HG03460 (cell line): ENCODE results near the gene PLCE1.

Experiments used
- ATAC-seq: cut with Tn5 transposase; IDR thresholded peaks from one replicate; pipeline ENCODE4 v1.9.1; 2021; ENCODE audit not compliant: unreplicated experiment

PLCE1 gene

GRCh38 chr10:93993414-93993781, 333 bp upstream of the PLCE1 start:
- ATAC-seq, result no peak

- ATAC-seq, result no peak
These were observed 689 bp downstream of the PLCE1 start for GRCh38 chr10:93994438-93994801.

GRCh38 chr10:93995182-93995581, 1.5 kb downstream of the PLCE1 start:
- no peak for ATAC-seq

GRCh38 chr10:93995598-93996271, 2.0 kb downstream of the PLCE1 start:
- ATAC-seq, result no peak

- ATAC-seq, result no peak
These were observed 2.8 kb downstream of the PLCE1 start for GRCh38 chr10:93996551-93996950.

- ATAC-seq, result no peak
These were observed 3.8 kb downstream of the PLCE1 start for GRCh38 chr10:93997546-93997945.

GRCh38 chr10:93999401-93999851, 5.7 kb downstream of the PLCE1 start:
- no peak for ATAC-seq

GRCh38 chr10:94000638-94001415, 7.1 kb downstream of the PLCE1 start:
- ATAC-seq, result no peak

- ATAC-seq, result no peak
These were observed 7.7 kb downstream of the PLCE1 start for GRCh38 chr10:94001416-94001810.

GRCh38 chr10:94002156-94002555, 8.4 kb downstream of the PLCE1 start:
- ATAC-seq, result no peak

GRCh38 chr10:94003488-94003887, 9.8 kb downstream of the PLCE1 start:
- ATAC-seq, result no peak

GRCh38 chr10:94005050-94005449, 11.3 kb downstream of the PLCE1 start:
- no peak for ATAC-seq

GRCh38 chr10:94006591-94007550, 13.1 kb downstream of the PLCE1 start:
- ATAC-seq, result no peak

GRCh38 chr10:94008526-94008925, 14.8 kb downstream of the PLCE1 start:
- no peak for ATAC-seq

- ATAC-seq, result no peak
These were observed 16.4 kb downstream of the PLCE1 start for GRCh38 chr10:94010116-94010515.

GRCh38 chr10:94010886-94011285, 17.2 kb downstream of the PLCE1 start:
- no peak for ATAC-seq

- no peak for ATAC-seq
These were observed 17.6 kb downstream of the PLCE1 start for GRCh38 chr10:94011296-94011695.

GRCh38 chr10:94012834-94013233, 19.1 kb downstream of the PLCE1 start:
- ATAC-seq, result no peak

- ATAC-seq, result no peak
These were observed 19.6 kb downstream of the PLCE1 start for GRCh38 chr10:94013331-94013760.

- no peak for ATAC-seq
These were observed 20.6 kb downstream of the PLCE1 start for GRCh38 chr10:94014304-94014703.
